ENCODE data around the gene KCNH8. TPM values are rescaled to one million over a fixed set of nuclear protein-coding genes. Genes with fewer than 3 reads are reported as not detected.

KCNH8 gene
- total and polyA plus RNA-seq, 2 experiments from 2014 or later, result 0.97 to 1.1 TPM

- no peak overlapping the region for H3K4me3 ChIP-seq
- WGBS (ENCODE audit: low lambda C conversion rate, missing lambda C conversion rate), result 94% methylated on average over 4 of the region's 4 CpGs
- no peak overlapping the region for H2AFZ ChIP-seq
- no peaks in the 10 kb centered on the region for H4K20me1 ChIP-seq (ENCODE audit: insufficient read depth, poor library complexity, severe bottlenecking)
- no peak for TF ChIP-seq EZH2phosphoT487 (IDR thresholded peaks at IDR 0.05; ENCODE audit: low read depth, severe bottlenecking, unreplicated experiment)
- DNase-seq (ENCODE audit: low spot score), result no peak
- H3K4me1 ChIP-seq (ENCODE audit: insufficient read depth), result no peaks in the 10 kb centered on the region
- H3K27me3 ChIP-seq, result no peaks in the 10 kb centered on the region
- H3K36me3 ChIP-seq (replicated peaks; ENCODE audit: insufficient read depth, low read depth), result no peaks in the 10 kb centered on the region
- no peaks in the 10 kb centered on the region for H3K79me2 ChIP-seq
- no peaks in the 10 kb centered on the region for H3K9me2 ChIP-seq (replicated peaks; ENCODE audit: insufficient read depth)
- no peaks in the 10 kb centered on the region for H3K9me3 ChIP-seq (ENCODE audit: low read depth)
- H3K27ac ChIP-seq, result no peak overlapping the region
- no peak overlapping the region for H3K4me2 ChIP-seq
Observed at GRCh38 chr3:19455546-19455945, 307.2 kb downstream of the KCNH8 start.

- Histone ChIP-seq H3K4me1 (ENCODE audit: insufficient read depth) (no peaks in the 10 kb centered on the region), H3K9me3 (ENCODE audit: low read depth) (no peaks in the 10 kb centered on the region), H3K27ac (no peak overlapping the region), H2AFZ (no peak overlapping the region), H3K27me3 (no peaks in the 10 kb centered on the region), H3K9me2 (replicated peaks; ENCODE audit: insufficient read depth) (no peaks in the 10 kb centered on the region), H3K79me2 (no peaks in the 10 kb centered on the region), H3K4me3 (no peak overlapping the region), H3K4me2 (no peak overlapping the region), H3K36me3 (replicated peaks; ENCODE audit: insufficient read depth, low read depth) (no peaks in the 10 kb centered on the region), H4K20me1 (ENCODE audit: insufficient read depth, poor library complexity, severe bottlenecking) (no peaks in the 10 kb centered on the region)
- no peak for DNase-seq (ENCODE audit: low spot score)
- TF ChIP-seq EZH2phosphoT487 (IDR thresholded peaks at IDR 0.05; ENCODE audit: low read depth, severe bottlenecking, unreplicated experiment) (no peak), CTCF (IDR thresholded peaks at IDR 0.05; ENCODE audit: poor library complexity) (no peak), EZH2 (IDR thresholded peaks at IDR 0.05; ENCODE audit: borderline replicate concordance) (no peak)
- 71% methylated on average over 3 of the region's 3 CpGs for WGBS (ENCODE audit: low lambda C conversion rate, missing lambda C conversion rate)
Observed at GRCh38 chr3:19456738-19457137, 308.4 kb downstream of the KCNH8 start.

GRCh38 chr3:19457449-19457848 is 309.1 kb downstream of the KCNH8 start:
- H3K36me3 ChIP-seq (replicated peaks; ENCODE audit: insufficient read depth, low read depth), result no peaks in the 10 kb centered on the region
- 88% methylated on average over 3 of the region's 3 CpGs for WGBS (ENCODE audit: low lambda C conversion rate, missing lambda C conversion rate)
- H4K20me1 ChIP-seq (ENCODE audit: insufficient read depth, poor library complexity, severe bottlenecking), result no peaks in the 10 kb centered on the region
- no peaks in the 10 kb centered on the region for H3K9me2 ChIP-seq (replicated peaks; ENCODE audit: insufficient read depth)
- no peaks in the 10 kb centered on the region for H3K27me3 ChIP-seq
- no peak for DNase-seq (ENCODE audit: low spot score)
- H3K4me1 ChIP-seq (ENCODE audit: insufficient read depth), result no peaks in the 10 kb centered on the region
- H3K9me3 ChIP-seq (ENCODE audit: low read depth), result no peaks in the 10 kb centered on the region
- no peak overlapping the region for H3K4me2 ChIP-seq
- no peak overlapping the region for H3K4me3 ChIP-seq
- H3K79me2 ChIP-seq, result no peaks in the 10 kb centered on the region
- no peak overlapping the region for H3K27ac ChIP-seq
- TF ChIP-seq EZH2phosphoT487 (IDR thresholded peaks at IDR 0.05; ENCODE audit: low read depth, severe bottlenecking, unreplicated experiment) (no peak), CTCF (IDR thresholded peaks at IDR 0.05; ENCODE audit: poor library complexity) (no peak), EZH2 (IDR thresholded peaks at IDR 0.05; ENCODE audit: borderline replicate concordance) (no peak)
- H2AFZ ChIP-seq, result no peak overlapping the region

GRCh38 chr3:19467761-19468160 is 319.5 kb downstream of the KCNH8 start:
- Histone ChIP-seq H3K79me2 (no peaks in the 10 kb centered on the region), H4K20me1 (ENCODE audit: insufficient read depth, poor library complexity, severe bottlenecking) (no peaks in the 10 kb centered on the region), H2AFZ (no peak overlapping the region), H3K27ac (no peak overlapping the region), H3K27me3 (no peaks in the 10 kb centered on the region), H3K9me2 (replicated peaks; ENCODE audit: insufficient read depth) (no peaks in the 10 kb centered on the region), H3K4me2 (no peak overlapping the region), H3K36me3 (replicated peaks; ENCODE audit: insufficient read depth, low read depth) (no peaks in the 10 kb centered on the region), H3K4me3 (no peak overlapping the region), H3K4me1 (ENCODE audit: insufficient read depth) (no peaks in the 10 kb centered on the region), H3K9me3 (ENCODE audit: low read depth) (peaks cover 5% of the 10 kb centered on the region)
- no peak for DNase-seq (ENCODE audit: low spot score)
- TF ChIP-seq CTCF (IDR thresholded peaks at IDR 0.05; ENCODE audit: poor library complexity) (no peak), EZH2 (IDR thresholded peaks at IDR 0.05; ENCODE audit: borderline replicate concordance) (no peak), EZH2phosphoT487 (IDR thresholded peaks at IDR 0.05; ENCODE audit: low read depth, severe bottlenecking, unreplicated experiment) (no peak)
